AG04449 (cell line): ENCODE results near the gene TSPAN2.

Experiments
- CTCF ChIA-PET: fragments of 350-600 bp; formaldehyde crosslinking; extraction: SDS; loops from one replicate; lab custom pipeline; 2021; ENCODE audit warnings: antibody characterized with exemption; lab: Yijun Ruan, JAX
- POLR2A ChIA-PET: fragments of 400-600, 350-600 bp; formaldehyde crosslinking; extraction: SDS; loops from one replicate; lab custom pipeline; 2020; ENCODE audit warnings: antibody characterized with exemption, inconsistent platforms; lab: Yijun Ruan, JAX
- DNase-seq: peaks from one replicate; pipeline ENCODE4 v3.0.0-alpha.2; 2010; ENCODE audit warnings: low read depth, low spot score
- H3K4me3 ChIP-seq: 2 replicates; pipeline ENCODE4 v1.5.1; 2011; ENCODE audit warnings: low read depth, mild to moderate bottlenecking, control low read depth, low read length
- TF ChIP-seq, protein P1 (sequence below): IDR thresholded peaks from one replicate; pipeline ENCODE4 v1.5.1; 2011; ENCODE audit warnings: mild to moderate bottlenecking, moderate library complexity, low read length, control low read depth, inconsistent platforms; ENCODE audit not compliant: insufficient read depth; ENCODE audit errors: missing control alignments

Gene TSPAN2

DNA sequence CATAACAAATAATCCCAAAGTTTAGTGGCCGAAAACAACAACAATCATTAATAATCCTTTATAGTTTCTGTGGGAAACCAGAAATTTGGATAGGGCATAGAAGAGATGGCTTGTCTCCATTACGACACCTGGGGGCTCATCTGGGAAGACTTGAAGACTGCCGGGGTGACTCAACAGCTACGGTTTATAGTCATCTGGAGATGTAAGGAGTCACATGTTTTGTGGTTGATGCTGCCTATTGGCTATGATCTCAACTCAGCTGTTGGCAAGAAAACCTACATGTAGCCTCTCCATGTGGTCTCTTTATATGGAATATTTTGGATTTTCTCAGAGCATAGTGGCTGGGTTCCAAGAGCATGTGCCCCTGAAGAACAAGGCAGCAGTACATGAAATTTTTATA, 29.3 kb upstream of the TSPAN2 start:
- ChIA-PET POLR2A (interaction anchor here (0.6 kb wide), 1 partner anchor 157 kb away, joined by 4 read pairs; no protein-coding TSS in a partner anchor), CTCF (interaction anchor here (3.7 kb wide), 1 partner anchor 476 kb away, joined by 15 read pairs; no protein-coding TSS in a partner anchor)
- TF ChIP-seq, protein P1, sequence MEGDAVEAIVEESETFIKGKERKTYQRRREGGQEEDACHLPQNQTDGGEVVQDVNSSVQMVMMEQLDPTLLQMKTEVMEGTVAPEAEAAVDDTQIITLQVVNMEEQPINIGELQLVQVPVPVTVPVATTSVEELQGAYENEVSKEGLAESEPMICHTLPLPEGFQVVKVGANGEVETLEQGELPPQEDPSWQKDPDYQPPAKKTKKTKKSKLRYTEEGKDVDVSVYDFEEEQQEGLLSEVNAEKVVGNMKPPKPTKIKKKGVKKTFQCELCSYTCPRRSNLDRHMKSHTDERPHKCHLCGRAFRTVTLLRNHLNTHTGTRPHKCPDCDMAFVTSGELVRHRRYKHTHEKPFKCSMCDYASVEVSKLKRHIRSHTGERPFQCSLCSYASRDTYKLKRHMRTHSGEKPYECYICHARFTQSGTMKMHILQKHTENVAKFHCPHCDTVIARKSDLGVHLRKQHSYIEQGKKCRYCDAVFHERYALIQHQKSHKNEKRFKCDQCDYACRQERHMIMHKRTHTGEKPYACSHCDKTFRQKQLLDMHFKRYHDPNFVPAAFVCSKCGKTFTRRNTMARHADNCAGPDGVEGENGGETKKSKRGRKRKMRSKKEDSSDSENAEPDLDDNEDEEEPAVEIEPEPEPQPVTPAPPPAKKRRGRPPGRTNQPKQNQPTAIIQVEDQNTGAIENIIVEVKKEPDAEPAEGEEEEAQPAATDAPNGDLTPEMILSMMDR = no peak
- no peak overlapping the region for H3K4me3 ChIP-seq
- no peak for DNase-seq

DNA sequence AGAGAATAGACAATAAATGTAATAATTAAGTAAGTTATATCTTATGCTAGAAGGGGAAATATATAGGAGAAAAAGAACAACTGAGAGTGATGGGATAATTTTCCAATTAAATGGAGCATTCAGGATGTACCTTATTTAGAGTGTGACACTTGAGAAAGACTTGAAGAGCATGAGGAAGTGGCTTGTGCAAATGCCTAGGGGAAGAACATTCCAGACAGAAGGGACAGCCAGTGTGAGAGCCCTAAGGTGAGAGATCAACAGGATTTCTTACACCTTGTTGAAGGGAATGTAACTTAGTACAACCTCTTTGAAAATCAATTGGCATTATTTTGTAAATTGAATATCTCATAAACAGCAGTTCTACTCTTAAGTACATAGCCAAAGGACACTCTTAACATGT, 28.8 kb upstream of the TSPAN2 start:
- DNase-seq = no peak
- ChIA-PET CTCF (interaction anchor here (1.3 to 3.7 kb wide), 2 partner anchors 9 to 476 kb away, joined by 3 to 15 read pairs; no protein-coding TSS in a partner anchor), POLR2A (no interaction called here)
- TF ChIP-seq, protein P1 = no peak
- H3K4me3 ChIP-seq = no peak overlapping the region

DNA sequence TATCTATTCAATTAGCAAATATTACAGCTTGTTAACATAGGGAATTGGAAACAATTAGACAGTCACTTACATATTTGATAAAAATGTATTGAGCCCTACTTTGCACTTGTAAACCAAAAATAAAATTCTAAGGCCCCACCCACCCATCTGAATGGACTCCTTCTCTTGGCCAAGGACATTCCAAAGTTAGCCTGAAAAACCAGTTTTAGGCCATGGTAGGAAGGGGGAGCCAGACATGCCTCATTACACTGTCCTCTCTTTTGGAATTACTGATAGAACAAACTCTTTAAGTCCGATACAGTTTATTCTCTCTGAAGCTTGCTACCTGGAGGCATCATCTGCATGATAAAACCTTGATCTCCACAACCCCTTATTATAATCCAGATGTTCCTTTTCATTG, 28.0 kb upstream of the TSPAN2 start:
- TF ChIP-seq, protein P1 = no peak
- no peak overlapping the region for H3K4me3 ChIP-seq
- ChIA-PET CTCF (interaction anchor here (0.8 to 3.7 kb wide), 3 partner anchors 9 to 477 kb away, joined by 3 to 15 read pairs (median 3); no protein-coding TSS in a partner anchor), POLR2A (no interaction called here)
- DNase-seq = no peak

DNA sequence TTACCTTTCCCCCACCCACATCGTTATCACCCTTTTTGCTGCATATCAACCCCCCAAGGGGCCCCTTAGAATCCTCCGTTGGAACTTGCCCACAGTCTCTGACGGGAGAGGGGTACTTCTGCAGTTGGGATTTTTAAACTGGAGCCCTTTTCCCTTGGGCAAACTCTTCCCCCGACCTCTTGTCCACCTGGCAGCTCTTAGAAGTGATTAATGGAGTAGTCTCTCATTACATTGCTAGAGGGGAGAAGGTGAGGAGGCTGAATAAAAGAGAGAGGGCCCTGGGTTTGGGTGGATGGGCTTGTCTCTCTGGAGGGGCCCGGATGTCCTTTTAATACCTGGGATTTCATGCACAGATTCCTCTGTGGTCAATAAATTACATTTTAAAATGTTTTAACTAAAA, 27.2 kb upstream of the TSPAN2 start:
- DNase-seq = no peak
- no peak overlapping the region for H3K4me3 ChIP-seq
- ChIA-PET CTCF (interaction anchor here (0.6 to 3.7 kb wide), 4 partner anchors 9 to 478 kb away, joined by 3 to 15 read pairs (median 4); no protein-coding TSS in a partner anchor), POLR2A (no interaction called here)
- TF ChIP-seq, protein P1 = no peak

DNA sequence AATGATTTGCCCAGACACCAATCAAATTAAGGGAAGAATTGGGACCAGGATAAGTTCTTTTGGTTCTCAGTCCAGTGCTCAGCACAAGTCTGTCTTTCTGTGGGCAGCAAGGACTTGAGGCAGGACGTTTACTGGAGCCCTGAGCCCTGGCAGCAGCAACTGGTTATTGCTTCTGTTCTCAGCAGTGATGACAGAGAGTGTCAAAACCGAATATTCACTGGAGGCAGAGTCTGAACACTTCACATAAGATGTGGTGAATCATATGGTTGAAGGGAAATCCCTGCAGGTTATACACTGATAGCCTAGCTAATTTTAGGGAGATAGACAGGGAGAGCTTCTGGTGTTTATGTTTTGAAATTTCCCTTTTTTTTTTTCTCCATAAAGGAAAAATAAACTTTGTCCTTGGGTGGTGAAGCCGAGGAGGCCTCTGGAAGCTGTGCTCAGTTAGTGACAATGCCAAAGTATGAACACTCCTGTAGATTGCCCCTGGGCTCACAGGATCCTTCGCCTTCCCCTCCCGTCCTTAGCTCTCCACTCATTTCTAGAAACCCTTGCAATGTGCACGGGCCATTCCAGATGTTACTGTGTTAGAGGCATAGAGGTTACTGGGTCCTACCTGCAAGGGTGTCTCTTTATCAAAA, 26.3 kb upstream of the TSPAN2 start:
- H3K4me3 ChIP-seq = no peak overlapping the region
- no peak for DNase-seq
- POLR2A ChIA-PET = no interaction called here
- CTCF ChIA-PET = interaction anchor here (0.6 to 3.7 kb wide), 3 partner anchors 8 to 478 kb away, joined by 3 to 15 read pairs (median 4); no protein-coding TSS in a partner anchor
- TF ChIP-seq, protein P1 = no peak

DNA sequence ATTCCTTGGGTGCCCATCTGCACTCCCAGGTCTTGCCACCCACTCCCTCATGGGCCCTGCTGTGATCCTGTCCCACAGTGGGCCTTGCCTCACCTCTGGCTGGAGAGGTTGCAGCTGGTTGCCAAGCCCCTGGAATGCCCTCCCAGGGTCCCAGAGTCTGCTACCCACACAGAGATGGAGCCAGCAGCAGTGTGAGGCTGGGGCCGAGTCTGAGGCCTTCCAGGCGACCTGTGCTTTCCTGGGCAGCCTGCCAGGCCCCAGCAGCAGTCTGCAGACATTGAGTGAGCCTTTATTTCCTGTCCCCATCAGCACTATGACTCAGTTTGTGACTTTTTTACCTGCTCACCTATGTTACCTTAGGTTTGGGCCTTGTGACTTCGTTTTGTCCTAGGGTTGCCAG, 25.0 kb upstream of the TSPAN2 start:
- TF ChIP-seq, protein P1 = no peak
- CTCF ChIA-PET = interaction anchor here (1.0 to 5.7 kb wide), 18 partner anchors 10 to 482 kb away, joined by 3 to 72 read pairs (median 14); partner anchors contain the start of gene TSPAN2
- no peak for DNase-seq
- H3K4me3 ChIP-seq = no peak overlapping the region
- POLR2A ChIA-PET = interaction anchor here (1.0 to 1.3 kb wide), 2 partner anchors 49 to 220 kb away, joined by 3 to 4 read pairs; no protein-coding TSS in a partner anchor
